Measurements from ENCODE around the gene DLGAP1.

DLGAP1 gene

GRCh38 chr18:3455090-3455635 lies 999.9 kb downstream of the DLGAP1 start:
- DNase-seq = no peak

- peak in 3 of 5 donors; percentile 22 to 40 (median 33) for DNase-seq
These were observed 1000.6 kb downstream of the DLGAP1 start for GRCh38 chr18:3454365-3455089.

DNA sequence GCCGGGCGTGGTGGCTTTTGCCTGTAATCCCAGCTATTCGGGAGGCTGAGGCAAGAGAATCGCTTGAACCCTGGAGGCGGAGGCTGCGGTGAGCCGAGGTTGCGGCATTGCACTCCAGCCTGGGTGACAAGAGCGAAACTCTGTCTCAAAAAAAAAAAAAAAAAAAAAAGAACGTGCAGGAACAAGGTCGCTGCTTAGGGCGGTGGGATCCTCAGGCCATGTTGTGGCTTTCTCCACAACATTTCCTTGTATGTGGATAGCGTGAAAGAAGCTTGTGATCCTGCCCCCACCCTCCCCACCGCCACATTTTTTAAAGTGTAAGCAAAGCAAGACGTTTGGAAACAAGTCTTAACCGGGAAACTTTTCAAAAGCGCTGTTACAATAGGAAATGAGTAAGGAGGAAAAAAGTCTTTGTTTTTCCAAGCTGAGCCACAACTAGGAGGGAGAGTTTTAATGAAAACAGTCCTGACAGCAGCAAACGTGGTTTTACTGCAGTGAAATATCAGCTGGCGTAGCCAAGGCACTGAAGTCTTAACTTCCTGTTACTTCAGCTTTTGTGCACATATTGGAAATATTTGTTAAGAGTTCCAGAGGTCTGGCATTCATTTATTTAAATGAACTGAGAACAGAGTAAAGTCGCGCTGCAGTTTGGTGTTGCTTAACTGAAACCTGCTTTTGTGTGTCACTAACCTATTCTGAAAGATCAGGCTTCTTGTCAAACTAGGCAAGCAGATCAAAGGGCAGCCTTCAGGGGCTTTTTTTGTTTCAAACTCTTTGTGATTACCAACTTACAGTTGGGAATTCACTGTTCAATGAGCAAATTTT lies 1001.4 kb downstream of the DLGAP1 start:
- peak in 2 of 5 donors; percentile 22 to 34 for DNase-seq

- no peak for DNase-seq
These were observed 1002.2 kb downstream of the DLGAP1 start for GRCh38 chr18:3452750-3453539.

DNA sequence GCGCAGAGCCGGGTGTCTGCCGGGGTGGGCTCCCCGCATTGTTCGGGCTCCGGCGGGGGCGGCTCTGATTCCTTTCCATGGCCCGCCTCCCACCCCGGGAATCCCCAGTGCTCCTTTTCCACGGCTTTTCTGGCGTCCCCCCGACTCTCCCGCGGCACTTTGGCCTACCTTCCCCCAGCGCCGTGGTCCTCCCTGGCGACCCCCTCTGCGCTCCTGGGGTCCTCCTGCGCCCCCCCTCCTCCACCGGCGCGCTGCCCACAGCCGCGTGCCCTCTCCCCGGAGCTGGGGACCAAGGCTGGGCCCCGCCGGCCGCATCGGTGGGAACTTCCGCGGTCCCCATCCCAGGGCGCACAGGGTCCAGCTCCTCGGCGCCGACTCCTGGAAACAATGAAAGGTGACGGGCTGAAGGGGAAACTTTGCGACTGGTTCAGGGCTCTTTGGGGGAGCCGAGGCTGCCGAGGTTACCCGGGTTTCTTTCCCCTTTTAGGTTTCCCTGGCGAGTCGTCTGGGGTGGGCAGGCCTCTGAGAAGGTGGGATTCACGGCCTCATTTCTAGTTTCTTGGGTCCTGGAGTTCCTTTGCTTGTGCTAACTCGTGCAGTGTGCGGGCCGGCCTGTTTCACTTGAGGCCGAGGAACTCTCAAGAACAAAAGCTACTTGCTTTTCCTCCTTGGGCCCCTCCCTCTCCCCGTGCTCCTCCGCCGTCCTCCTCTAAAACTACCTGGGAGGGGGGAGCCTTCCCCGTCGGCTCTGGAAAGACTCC lies 1002.9 kb downstream of the DLGAP1 start:
- DNase-seq = peak in 4 of 5 donors; percentile 8 to 26 (median 24)

DNA sequence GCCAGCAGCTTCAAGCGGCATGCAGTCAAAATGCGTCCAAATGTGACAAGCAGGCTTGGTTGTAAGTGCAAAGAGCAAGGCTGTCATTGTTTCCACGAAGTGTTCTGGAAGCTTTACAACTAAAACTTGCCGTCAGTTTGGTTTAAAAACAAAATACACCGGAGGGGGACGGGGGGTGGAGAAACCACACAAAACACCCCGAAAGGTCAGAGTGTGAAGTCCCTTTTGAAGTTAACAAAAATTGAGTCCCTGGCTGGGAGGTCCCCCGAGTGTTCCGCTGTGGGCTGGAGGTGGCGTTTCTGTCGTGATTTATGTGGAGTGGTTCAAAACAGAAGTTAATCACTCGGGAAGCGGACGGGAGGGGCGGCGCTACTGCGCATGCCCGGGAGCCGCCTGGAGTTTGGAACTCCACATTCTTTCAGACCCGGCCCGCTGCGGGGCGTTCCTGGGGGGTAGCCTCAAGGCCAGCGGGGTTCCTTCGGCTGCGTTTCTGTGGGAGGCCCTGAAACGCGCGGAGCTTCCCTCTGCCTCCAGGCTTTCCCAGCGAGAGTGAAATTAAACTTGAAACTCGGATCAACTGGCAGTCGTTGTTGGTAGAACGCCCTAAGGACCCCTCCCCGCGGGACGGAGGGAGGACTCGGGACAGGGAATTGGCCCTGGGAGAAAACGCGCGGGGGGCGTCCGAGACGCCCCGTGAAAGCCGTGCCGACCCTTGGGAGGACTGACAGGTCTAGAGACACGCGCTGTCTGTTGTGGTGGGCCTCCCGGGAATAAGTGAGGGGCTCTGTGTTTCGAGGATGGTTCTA lies 1003.7 kb downstream of the DLGAP1 start:
- DNase-seq = peak; percentile 67 to 79 (median 74)

GRCh38 chr18:3450799-3451182 lies 1004.3 kb downstream of the DLGAP1 start:
- DNase-seq = no peak

- peak; percentile 45 to 76 (median 70) for DNase-seq
These were observed 1004.9 kb downstream of the DLGAP1 start, which contains the start of gene TGIF1 for GRCh38 chr18:3450012-3450798. TGIF1 (plus strand) TSS chr18:3450172; CDS start chr18:3450490, 318 bp downstream.

DNA sequence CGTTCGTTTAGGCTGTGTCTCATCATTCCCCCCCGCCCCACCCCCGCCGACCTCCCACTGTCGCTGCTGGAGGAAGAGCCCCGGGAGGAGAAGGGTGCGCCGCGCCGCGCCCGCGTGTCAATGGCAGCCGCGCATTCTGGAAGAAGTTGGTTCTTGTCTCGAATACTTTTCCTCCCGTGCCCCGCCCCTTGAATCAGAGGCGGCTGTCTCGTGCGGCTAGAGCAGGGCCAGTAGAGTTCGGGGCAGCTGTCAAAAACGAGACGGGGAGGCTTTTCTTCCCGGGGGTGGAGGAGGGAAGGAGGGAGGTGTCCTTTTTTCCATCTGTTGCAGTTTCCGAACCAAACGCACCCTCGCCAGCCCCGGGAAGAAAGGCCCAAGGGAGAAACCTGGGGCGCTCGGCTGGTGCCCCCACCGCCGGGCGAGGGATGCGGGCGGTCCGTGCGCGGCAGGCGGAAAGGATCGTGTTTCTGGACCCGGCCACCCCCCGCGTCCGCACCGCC lies 1005.5 kb downstream of the DLGAP1 start:
- peak in 2 of 5 donors; percentile 67 to 73 for DNase-seq

DNA sequence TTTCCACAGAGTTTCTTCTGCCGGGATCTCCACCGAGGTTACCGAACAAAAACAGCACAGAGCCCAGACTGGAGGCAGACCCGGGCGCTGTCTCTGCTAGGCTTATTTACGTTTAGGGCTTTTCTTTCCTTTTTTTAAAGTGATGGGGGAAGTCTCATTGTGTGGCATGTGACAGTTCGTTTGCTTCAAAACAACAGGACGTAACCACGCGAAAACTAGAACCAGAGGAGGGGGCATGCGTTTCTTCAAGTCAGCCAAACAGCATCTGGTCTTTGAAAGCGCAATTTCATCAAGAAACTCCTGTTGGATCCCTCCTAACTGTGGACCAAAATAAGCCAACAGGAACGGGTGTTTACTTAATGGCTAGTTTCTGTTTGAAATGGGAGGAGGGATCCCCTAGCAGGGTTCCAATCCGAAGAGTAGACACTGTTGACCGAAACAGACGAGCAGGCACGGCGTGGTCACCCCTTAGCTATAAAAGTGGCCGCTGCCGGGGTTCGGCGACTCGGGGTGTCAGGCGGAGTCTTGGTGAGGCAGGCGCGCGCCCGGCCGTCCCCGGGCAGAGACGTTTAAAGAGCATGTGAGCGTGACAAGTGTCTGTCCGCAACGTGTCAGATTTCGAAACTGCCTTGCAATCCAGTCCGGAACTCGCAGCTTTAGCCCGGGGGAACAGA lies 1006.1 kb downstream of the DLGAP1 start:
- peak; percentile 60 to 89 (median 71) for DNase-seq

DNA sequence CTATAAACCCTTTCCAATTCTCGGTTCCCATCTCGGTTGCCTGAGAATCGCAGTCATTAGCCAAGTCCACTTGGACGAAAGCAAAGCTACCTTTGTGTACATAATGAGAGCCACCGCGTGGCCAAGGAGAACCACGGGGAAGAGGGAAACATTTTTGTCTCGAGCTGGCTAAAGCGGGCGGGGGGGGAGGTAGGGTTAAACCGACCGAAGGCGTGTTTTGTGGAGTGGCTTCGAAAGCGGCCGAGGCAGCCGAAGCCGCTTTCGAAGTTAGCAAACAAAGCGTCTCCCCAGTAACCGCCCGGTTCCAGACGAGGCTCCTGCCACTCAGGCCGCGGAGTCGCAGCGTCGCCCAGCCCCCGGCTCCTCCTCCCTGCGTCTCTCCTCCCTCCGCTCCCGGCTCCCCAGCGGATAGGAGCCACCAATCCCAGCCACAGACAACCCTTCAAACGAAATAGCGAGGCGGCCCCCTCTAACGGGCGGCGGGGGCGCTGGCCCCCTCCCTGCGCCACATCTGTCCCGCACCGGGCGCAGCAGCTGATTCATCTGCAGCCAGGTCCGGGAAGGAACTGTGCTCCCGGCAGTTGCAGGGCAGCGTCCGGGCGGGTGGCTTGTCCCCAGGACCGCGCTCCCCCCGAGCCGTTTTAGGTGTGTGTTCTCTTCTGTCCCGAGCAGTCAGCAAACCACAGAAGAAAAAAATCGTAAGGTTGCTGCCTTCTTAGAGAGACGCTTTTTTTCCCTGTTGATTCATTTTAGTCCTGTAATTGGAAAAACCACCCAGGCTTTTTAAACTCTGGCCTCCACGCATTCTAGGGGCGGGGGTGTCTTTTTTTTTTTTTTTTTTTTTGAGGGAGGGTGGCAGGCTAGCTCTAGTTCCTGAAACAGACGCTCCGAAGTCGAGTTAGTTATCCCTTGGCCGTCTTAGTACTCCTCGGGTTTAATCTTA lies 1006.9 kb downstream of the DLGAP1 start:
- peak; percentile 68 to 90 (median 83) for DNase-seq

- peak in 1 of 5 donors; percentile 20 for DNase-seq
These were observed 1007.8 kb downstream of the DLGAP1 start for GRCh38 chr18:3447068-3447894.
